ENCODE data around the gene ABCB8. TPM values are rescaled to one million over a fixed set of nuclear protein-coding genes. Genes with fewer than 3 reads are reported as not detected.

ABCB8 gene
- total and polyA plus RNA-seq, 9 of the 15 experiments (the other 6 are each of a cell fraction or from before 2014, with no cell fraction given) = 7.6 to 106 (median 36.3) TPM

- TF ChIP-seq, protein P1, sequence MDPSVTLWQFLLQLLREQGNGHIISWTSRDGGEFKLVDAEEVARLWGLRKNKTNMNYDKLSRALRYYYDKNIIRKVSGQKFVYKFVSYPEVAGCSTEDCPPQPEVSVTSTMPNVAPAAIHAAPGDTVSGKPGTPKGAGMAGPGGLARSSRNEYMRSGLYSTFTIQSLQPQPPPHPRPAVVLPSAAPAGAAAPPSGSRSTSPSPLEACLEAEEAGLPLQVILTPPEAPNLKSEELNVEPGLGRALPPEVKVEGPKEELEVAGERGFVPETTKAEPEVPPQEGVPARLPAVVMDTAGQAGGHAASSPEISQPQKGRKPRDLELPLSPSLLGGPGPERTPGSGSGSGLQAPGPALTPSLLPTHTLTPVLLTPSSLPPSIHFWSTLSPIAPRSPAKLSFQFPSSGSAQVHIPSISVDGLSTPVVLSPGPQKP (CRISPR knock-in tag; IDR thresholded peaks at IDR 0.05) = no peak
- TF ChIP-seq THRAP3 (IDR thresholded peaks at IDR 0.05; ENCODE audit: borderline replicate concordance) = no peak
- TF ChIP-seq LCOR (CRISPR knock-in tag; IDR thresholded peaks at IDR 0.05) = peak; percentile 69; the same call in 1 of the 2 replicates
- TF ChIP-seq PCBP1 (IDR thresholded peaks at IDR 0.05; ENCODE audit: low read depth, low read length, poor library complexity, severe bottlenecking) = no peak
- TF ChIP-seq TOE1 (IDR thresholded peaks at IDR 0.05; ENCODE audit: borderline replicate concordance) = no peak
- TF ChIP-seq TOE1 (CRISPR knock-in tag; IDR thresholded peaks at IDR 0.05; ENCODE audit: borderline replicate concordance, low read depth) = 0 out of 2 replicates have a peak, but pooled peaks have one; percentile 68
- no peak for TF ChIP-seq BRF1 (IDR thresholded peaks at IDR 0.05; ENCODE audit: borderline replicate concordance, extremely low read depth, insufficient read length)
- no peak for TF ChIP-seq ZBTB26 (CRISPR knock-in tag; IDR thresholded peaks at IDR 0.05)
- no peak for TF ChIP-seq ARNT (IDR thresholded peaks at IDR 0.05)
- TF ChIP-seq NFE2 (IDR thresholded peaks at IDR 0.05; ENCODE audit: low read depth) = no peak; the same call in 1 of the 2 replicates
- TF ChIP-seq, protein P2, sequence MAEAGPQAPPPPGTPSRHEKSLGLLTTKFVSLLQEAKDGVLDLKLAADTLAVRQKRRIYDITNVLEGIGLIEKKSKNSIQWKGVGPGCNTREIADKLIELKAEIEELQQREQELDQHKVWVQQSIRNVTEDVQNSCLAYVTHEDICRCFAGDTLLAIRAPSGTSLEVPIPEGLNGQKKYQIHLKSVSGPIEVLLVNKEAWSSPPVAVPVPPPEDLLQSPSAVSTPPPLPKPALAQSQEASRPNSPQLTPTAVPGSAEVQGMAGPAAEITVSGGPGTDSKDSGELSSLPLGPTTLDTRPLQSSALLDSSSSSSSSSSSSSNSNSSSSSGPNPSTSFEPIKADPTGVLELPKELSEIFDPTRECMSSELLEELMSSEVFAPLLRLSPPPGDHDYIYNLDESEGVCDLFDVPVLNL (CRISPR knock-in tag; IDR thresholded peaks at IDR 0.05; ENCODE audit: low read depth) = peak; percentile 58; the same call in 1 of the 2 replicates
- no peak for TF ChIP-seq PML (IDR thresholded peaks at IDR 0.05; ENCODE audit: low read length)
- no peak for TF ChIP-seq RAD21 (CRISPR knock-in tag; conservative IDR thresholded peaks at IDR 0.05 in 1 of 2, IDR thresholded peaks at IDR 0.05 in 1 of 2)
- no peak for TF ChIP-seq ATF3 (IDR thresholded peaks at IDR 0.05)
- TF ChIP-seq ATF3 (CRISPR knock-in tag; conservative IDR thresholded peaks at IDR 0.05) = no peak; the same call in 1 of the 2 replicates
- peak; percentile 100 for TF ChIP-seq EHMT2 (IDR thresholded peaks at IDR 0.05)
- TF ChIP-seq, protein P3, sequence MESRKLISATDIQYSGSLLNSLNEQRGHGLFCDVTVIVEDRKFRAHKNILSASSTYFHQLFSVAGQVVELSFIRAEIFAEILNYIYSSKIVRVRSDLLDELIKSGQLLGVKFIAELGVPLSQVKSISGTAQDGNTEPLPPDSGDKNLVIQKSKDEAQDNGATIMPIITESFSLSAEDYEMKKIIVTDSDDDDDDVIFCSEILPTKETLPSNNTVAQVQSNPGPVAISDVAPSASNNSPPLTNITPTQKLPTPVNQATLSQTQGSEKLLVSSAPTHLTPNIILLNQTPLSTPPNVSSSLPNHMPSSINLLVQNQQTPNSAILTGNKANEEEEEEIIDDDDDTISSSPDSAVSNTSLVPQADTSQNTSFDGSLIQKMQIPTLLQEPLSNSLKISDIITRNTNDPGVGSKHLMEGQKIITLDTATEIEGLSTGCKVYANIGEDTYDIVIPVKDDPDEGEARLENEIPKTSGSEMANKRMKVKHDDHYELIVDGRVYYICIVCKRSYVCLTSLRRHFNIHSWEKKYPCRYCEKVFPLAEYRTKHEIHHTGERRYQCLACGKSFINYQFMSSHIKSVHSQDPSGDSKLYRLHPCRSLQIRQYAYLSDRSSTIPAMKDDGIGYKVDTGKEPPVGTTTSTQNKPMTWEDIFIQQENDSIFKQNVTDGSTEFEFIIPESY (CRISPR knock-in tag; IDR thresholded peaks at IDR 0.05) = 0 out of 2 replicates have a peak, but pooled peaks have one; percentile 22
- TF ChIP-seq, protein P4, sequence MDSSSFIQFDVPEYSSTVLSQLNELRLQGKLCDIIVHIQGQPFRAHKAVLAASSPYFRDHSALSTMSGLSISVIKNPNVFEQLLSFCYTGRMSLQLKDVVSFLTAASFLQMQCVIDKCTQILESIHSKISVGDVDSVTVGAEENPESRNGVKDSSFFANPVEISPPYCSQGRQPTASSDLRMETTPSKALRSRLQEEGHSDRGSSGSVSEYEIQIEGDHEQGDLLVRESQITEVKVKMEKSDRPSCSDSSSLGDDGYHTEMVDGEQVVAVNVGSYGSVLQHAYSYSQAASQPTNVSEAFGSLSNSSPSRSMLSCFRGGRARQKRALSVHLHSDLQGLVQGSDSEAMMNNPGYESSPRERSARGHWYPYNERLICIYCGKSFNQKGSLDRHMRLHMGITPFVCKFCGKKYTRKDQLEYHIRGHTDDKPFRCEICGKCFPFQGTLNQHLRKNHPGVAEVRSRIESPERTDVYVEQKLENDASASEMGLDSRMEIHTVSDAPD (CRISPR knock-in tag; IDR thresholded peaks at IDR 0.05) = no peak
- TF ChIP-seq MAX (CRISPR knock-in tag; IDR thresholded peaks at IDR 0.05) = peak; percentile 51; the same call in 1 of the 2 replicates
- TF ChIP-seq POU5F1 (IDR thresholded peaks at IDR 0.05; ENCODE audit: borderline replicate concordance, low read depth, low read length, partially characterized antibody) = no peak
Measured at GRCh38 chr7:150983893-150984368, 44.3 kb upstream of the ABCB8 start (continued).

All from K562 (cell line).